ENCODE measurements around the gene VRTN. TPM values are rescaled to one million over a fixed set of nuclear protein-coding genes. Genes with fewer than 3 reads are reported as not detected.

Gene VRTN
- total RNA-seq = not detected
- long read RNA-seq = 0 reads

- Histone ChIP-seq H3K9me3 (no peaks in the 10 kb centered on the region), H3K4me1 (no peaks in the 10 kb centered on the region), H3K4me3 (no peak within 1 kb of the TSS), H3K27me3 (peaks cover 2% of the 10 kb centered on the region), H3K27ac (no peak within 1 kb of the TSS), H3K36me3 (no peaks in the 10 kb centered on the region)
- TF ChIP-seq CTCF (IDR thresholded peaks at IDR 0.05) = no peak
- intact Hi-C loops (cut with DNase I) = no loop called here
- DNase-seq = no peak
- ATAC-seq = no peak
These were observed at the start of gene VRTN for GRCh38 chr14:74348241-74348734. Gene VRTN, plus strand, starts transcription at chr14:74348471. Its CDS starts 8,313 bp downstream, at chr14:74356784.

DNA sequence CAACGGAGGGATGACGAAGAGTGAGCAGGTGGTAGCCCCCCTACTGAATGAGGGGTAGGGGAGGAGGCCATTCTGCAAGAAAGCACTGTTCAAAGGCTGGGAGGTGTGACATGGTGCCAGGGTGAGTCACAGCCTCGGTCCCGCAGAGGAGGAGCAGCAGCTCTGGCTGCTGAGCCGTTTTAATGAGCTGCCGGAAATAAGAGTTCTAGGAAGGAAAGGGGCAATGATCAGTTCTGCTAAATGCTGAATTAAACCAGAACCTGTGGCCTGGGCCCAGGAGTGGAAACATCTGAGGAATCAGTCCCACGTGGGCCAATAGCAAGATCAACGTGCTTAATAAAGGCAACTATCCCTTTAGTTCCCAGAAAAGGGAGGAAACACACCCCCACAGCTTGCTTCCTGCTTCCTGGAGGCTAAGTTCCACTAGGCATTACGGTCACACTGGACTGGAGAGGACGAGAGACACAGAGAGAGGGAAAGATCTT, 49.2 kb upstream of the VRTN start:
- no peak for ATAC-seq
- no peaks in the 10 kb centered on the region for H3K27me3 ChIP-seq
- H3K4me1 ChIP-seq = peaks cover 18% of the 10 kb centered on the region
- no peaks in the 10 kb centered on the region for H3K9me3 ChIP-seq
- peaks cover 42% of the 10 kb centered on the region for H3K36me3 ChIP-seq
- intact Hi-C loops (cut with DNase I) = no loop called here
- no peak overlapping the region for H3K4me3 ChIP-seq
- no peak for TF ChIP-seq CTCF (IDR thresholded peaks at IDR 0.05)
- H3K27ac ChIP-seq = peak overlapping the region; percentile 4
- no peak for DNase-seq

DNA sequence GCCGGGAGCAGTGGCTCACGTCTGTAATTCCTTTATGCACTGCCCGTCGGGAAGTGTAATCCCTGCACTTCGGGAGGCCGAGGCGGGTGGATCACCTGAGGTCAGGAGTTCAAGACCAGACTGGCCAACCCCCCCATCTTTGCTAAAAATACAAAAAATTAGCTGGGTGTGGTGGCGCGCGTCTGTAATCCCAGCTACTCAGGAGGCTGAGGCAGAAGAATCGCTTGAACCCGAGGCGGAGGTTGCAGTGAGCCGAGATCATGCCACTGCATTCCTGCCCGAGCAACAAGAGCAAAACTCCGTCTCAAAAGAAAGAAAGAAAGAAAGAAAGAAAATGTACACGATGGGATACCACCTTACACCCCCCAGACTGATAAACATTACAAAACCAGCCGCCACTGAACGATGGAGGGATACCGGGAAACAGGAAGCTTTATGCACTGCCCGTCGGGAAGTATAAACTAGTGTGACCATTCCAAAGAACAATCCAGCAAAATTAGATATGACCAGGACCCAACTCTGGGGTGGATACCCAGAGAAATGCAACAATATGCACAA, 46.6 kb upstream of the VRTN start:
- intact Hi-C loops (cut with DNase I) = no loop called here
- Histone ChIP-seq H3K27ac (peak overlapping the region; percentile 15), H3K4me3 (peak overlapping the region; percentile 79)

GRCh38 chr14:74302152-74302628, 46.1 kb upstream of the VRTN start:
- peak; percentile 48 for TF ChIP-seq CTCF (IDR thresholded peaks at IDR 0.05)
- Histone ChIP-seq H3K9me3 (no peaks in the 10 kb centered on the region), H3K27ac (peak overlapping the region; percentile 79), H3K36me3 (peaks cover 16% of the 10 kb centered on the region), H3K4me1 (peaks cover 18% of the 10 kb centered on the region), H3K27me3 (no peaks in the 10 kb centered on the region), H3K4me3 (peak overlapping the region; percentile 79)
- ATAC-seq = peak; percentile 60
- no peak for DNase-seq
- intact Hi-C loops (cut with DNase I) = no loop called here

More for the DNA sequence above, 46.6 kb upstream of the VRTN start:
- peaks cover 18% of the 10 kb centered on the region for H3K4me1 ChIP-seq
- ATAC-seq (no peak), DNase-seq (no peak)
- no peak for TF ChIP-seq CTCF (IDR thresholded peaks at IDR 0.05)
- peaks cover 22% of the 10 kb centered on the region for H3K36me3 ChIP-seq
- H3K27me3 ChIP-seq = no peaks in the 10 kb centered on the region
- H3K9me3 ChIP-seq = no peaks in the 10 kb centered on the region

DNA sequence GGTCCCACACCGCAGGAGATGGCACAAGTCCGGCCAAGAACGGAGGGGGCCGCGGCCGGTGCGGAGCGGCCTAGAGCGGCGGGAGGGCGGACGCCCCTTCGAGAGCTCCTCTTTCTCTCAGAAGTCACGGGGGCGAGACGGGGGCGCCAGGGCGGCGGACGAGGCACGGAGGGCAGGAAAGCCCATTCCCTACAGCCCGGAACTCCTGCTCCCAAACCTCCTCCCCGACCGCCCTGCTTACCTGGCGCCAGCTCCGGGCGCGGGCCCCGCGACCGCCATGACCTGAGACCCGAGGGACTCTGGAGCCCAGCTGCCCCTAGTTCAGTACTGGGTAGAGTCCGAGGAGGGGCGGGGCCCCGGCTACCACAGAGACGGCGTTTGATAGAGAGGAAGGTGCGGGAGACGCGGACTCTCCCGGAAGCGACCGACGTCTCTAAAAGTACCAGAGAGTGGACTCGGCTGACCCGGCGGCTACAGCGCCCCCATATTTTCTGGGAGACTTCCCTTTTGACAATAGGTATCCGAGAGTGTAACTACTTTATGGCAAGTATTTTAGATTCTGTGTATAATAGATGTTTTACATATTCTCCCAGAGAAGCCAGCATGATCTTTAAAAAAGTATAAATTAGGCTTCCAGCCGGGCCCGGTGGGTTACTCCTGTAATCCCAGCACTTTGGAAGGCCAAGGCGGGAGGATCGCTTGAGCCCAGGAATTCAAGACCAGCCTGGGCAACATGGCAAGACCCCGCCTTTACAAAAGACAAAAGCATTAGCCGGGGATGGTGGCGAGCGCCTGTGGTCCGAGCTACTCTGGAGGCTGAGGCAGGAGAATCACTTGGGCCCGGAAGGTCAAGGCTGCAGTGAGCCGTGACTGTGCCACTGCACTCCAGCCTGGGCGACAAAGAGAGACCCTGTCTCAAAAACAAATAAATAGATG, 45.4 kb upstream of the VRTN start, which contains the start of gene ABCD4:
TSS of gene ABCD4 (minus strand) at position 301 of the 936 bp plus-strand sequence. CDS start at position 279, 22 bp downstream.
- H3K4me1 ChIP-seq = peaks cover 18% of the 10 kb centered on the region
- peak within 1 kb of the TSS; percentile 79 for H3K27ac ChIP-seq
- H3K36me3 ChIP-seq = peaks cover 9% of the 10 kb centered on the region
- DNase-seq = peak; percentile 96
- TF ChIP-seq CTCF (IDR thresholded peaks at IDR 0.05) = peak; percentile 56
- intact Hi-C loops (cut with DNase I) = no loop called here
- H3K9me3 ChIP-seq = no peaks in the 10 kb centered on the region
- peak within 1 kb of the TSS; percentile 79 for H3K4me3 ChIP-seq
- peak; percentile 100 for ATAC-seq
- H3K27me3 ChIP-seq = no peaks in the 10 kb centered on the region
